GM19467 (cell line): ENCODE results near the gene UQCC5.
"Not testable (repeated sequence)": the region's sequence is repeated elsewhere in the genome, so short reads cannot be mapped to it uniquely, and the experiment has no call there.

Experiments used
- ATAC-seq: cut with Tn5 transposase; IDR thresholded peaks from one replicate; pipeline ENCODE4 v1.9.1; 2021; ENCODE audit warnings: mild to moderate bottlenecking, moderate library complexity; ENCODE audit not compliant: unreplicated experiment

UQCC5 gene

DNA sequence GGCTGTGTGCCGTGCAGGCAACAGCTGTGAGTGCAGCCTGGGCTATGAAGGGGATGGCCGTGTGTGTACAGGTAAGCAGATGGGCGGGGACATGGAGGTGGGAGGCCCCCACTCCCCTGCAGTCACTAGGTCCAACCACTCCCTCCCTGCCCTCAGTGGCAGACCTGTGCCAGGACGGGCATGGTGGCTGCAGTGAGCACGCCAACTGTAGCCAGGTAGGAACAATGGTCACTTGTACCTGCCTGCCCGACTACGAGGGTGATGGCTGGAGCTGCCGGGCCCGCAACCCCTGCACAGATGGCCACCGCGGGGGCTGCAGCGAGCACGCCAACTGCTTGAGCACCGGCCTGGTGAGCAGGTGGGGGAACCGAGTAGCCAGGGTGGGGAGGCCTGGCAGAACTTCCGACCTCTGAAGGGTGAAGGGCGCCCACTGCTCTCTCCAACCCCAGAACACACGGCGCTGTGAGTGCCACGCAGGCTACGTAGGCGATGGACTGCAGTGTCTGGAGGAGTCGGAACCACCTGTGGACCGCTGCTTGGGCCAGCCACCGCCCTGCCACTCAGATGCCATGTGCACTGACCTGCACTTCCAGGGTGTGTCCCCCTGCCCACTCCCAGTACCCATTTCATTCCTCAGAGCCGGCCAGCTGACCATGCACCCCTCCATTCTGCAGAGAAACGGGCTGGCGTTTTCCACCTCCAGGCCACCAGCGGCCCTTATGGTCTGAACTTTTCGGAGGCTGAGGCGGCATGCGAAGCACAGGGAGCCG, 14.3 kb upstream of the UQCC5 start:
- no peak for ATAC-seq

- ATAC-seq, result no peak
These were observed 13.7 kb upstream of the UQCC5 start for GRCh38 chr3:52522651-52523251.

DNA sequence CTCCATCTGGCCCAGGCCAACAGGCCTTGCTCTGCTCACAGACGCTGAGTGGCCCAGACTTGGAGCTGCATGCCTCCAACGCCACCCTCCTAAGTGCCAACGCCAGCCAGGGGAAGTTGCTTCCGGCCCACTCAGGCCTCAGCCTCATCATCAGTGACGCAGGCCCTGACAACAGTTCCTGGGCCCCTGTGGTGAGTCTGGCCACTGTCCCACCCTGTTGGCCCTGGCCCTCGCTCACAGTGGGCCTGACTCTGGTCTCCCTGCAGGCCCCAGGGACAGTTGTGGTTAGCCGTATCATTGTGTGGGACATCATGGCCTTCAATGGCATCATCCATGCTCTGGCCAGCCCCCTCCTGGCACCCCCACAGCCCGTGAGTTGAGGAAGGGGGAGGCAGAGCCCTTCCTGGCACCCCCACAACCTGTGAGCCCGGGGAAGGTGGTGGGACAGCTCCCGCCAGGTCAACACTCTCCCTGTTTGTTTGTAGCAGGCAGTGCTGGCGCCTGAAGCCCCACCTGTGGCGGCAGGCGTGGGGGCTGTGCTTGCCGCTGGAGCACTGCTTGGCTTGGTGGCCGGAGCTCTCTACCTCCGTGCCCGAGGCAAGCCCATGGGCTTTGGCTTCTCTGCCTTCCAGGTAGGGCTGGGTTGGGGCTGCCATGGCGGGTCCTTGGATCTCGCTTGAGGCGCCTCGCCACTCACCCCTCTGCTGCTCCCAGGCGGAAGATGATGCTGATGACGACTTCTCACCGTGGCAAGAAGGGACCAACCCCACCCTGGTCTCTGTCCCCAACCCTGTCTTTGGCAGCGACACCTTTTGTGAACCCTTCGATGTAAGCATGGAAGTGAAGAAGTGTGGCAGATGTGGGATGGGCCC, 12.8 kb upstream of the UQCC5 start:
- no peak for ATAC-seq

GRCh38 chr3:52524258-52524751, 12.1 kb upstream of the UQCC5 start:
- no peak for ATAC-seq

DNA sequence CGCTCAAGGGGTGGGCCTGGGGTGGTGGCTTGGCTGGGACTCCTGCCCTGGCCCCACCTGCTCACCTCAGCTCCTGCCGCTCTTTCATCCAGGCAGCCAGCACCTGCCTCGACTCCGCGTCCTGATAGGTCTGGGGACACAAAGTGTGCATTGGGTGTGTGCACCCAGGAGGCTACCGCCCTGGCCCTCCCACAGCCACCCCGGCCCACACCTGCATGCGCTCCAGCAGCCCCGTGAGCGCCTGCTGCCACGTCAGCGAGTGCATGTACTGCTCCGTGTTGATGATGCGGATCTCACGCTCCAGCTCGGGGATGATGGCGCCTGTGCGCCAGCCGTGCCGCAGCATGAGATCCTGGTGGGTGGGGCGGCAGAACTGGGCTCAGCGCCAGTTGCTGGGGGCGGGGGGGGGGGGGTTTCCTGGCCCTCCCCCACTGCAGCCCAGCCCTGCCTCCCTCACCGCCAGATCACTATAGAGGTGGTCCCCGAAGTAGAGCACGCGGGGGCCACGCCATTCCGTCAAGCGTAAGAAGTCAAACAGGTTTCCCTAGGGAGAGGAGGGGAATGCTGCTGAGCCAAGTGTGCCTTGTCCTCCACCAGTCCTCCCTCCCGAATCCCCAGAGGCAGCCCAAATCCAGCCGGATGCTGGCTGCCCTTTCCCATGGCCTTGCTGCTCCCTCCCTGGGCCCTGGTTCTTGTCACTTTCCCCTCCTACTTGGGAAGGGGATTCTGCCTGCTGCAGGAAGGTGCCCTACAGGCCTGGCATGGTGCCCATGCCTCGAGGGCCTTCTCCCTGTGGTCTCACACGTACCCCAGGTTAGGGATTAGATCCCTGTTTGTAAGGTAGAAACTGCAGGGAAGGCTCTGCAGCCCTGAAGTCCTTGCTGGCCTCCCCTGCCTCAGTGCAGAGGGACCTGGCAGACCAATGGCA, 11.4 kb upstream of the UQCC5 start:
- ATAC-seq, result no peak

DNA sequence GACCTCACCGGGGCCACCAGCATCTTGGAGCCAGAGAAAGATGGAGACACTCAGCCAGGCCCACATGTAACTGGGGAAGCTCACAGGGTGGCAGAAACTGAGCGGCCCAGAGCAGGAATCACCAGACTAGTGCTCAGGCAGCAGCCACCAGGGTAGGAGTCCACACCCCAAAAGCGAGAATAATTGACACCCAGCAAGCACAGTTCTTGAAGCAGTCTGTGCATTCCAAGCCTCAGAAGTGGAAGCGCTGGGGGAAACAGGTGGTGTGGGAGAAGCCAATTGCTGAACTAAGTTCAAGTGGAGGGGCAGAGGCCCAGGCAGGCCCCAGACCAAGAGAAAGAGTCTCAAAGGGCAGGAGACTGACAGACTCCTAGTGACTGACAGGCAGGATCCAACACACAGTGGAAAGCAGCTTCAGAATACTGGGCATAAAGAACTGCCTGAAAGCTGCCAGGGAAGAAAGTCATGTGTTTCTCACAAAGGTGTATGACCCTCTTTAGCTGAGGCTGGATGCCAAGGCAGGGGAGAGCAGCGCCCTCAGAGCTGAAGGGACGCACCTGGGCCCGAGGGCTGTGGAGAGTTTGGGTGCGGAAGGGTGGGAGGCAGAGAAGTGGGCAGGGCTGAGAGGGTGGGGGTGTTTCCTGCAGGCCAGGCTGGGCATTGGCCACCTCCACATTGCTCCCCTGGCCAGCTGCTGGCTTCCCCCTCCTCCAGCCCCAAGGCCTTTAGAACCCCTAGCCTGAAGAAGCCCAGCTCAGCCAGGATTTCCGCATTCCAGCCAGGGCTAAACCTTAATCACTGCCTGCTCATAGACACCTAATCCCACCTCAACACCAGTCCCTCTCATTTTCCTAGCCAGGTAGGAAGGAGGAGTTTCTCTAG, 10.5 kb upstream of the UQCC5 start:
- no peak for ATAC-seq

- not testable (repeated sequence) for ATAC-seq
These were observed 9.8 kb upstream of the UQCC5 start for GRCh38 chr3:52526671-52527038.

DNA sequence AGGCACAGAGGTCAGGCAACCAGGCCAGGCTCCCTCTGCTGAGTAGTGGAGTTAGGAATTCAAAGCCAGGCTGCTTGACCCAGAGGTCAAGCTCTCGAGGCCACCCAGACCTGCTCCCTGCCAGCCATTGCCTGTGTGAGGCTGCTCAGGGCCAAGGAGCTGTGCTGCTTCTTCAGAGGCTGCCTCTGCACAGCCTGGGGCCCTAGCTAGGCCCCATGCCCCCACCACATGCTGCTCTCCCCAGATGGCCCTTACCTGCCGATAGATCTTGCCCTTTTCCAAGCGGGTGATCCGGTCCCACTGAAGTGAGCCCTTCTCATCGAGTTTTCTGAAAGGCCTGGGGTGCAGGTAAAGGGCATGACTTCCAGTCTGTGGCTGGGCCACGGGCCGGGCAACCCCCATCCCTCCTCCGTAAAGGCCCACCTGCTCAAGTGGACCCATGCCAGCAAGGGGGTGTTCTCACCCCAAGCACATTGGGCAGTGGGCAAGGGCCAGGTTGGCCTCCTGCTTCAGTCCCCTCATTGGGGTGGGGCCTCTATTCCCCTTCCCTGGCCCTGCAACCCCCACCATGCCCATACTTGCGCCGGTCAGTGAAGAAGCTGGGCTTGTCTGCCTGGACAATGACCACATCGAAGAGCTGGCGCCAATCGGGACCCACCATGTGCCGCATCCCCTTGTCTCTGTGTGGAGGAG, 9.2 kb upstream of the UQCC5 start:
- ATAC-seq, result no peak

GRCh38 chr3:52527732-52528585, 8.4 kb upstream of the UQCC5 start:
- ATAC-seq, result no peak

- ATAC-seq, result no peak
These were observed 7.6 kb upstream of the UQCC5 start for GRCh38 chr3:52528586-52529375.

DNA sequence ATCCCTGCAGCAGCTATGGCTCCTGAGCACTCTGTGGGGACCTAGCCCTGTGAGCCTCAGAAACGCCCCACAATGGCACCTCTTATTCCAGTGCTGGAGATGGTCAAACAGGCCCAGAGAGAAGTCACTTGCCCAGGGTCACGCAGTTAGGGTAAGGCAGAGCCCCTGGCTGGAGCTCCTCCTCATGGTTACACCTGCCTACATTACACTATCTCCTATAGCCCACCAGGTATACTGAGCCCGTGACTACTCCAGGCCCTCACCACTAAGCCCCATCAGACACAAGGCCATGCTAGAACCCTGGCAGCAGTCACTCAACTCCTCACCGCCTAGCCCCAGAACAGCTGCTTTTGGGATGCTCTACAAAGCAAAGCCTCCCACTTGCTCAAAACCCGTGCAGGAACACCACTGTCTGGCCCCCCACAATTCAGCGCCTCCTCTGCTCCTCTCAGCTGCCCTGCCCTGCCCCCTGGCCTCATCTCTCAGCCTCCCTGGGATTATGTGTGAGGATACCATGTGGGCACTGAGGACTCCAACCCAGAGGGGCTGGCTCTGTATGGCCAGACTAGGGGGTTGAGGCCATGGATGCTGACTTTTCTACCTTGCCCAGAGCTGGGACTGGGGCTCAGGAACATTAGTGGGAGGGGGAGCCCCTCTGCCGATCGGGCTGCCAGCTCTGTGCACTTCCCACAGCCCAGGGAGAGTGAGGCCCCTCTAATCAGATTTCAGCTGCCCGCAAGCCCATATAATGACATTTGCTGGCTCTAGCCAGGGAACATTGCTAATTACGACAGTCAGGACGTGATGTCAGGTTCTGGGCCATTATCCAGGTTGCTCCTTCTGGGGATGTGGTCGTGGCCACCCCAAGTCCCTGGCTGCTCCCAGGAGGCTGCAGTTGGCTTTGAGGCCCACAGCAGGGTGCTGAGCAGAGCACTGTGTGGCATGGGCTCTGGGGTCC, 6.8 kb upstream of the UQCC5 start:
- no peak for ATAC-seq

DNA sequence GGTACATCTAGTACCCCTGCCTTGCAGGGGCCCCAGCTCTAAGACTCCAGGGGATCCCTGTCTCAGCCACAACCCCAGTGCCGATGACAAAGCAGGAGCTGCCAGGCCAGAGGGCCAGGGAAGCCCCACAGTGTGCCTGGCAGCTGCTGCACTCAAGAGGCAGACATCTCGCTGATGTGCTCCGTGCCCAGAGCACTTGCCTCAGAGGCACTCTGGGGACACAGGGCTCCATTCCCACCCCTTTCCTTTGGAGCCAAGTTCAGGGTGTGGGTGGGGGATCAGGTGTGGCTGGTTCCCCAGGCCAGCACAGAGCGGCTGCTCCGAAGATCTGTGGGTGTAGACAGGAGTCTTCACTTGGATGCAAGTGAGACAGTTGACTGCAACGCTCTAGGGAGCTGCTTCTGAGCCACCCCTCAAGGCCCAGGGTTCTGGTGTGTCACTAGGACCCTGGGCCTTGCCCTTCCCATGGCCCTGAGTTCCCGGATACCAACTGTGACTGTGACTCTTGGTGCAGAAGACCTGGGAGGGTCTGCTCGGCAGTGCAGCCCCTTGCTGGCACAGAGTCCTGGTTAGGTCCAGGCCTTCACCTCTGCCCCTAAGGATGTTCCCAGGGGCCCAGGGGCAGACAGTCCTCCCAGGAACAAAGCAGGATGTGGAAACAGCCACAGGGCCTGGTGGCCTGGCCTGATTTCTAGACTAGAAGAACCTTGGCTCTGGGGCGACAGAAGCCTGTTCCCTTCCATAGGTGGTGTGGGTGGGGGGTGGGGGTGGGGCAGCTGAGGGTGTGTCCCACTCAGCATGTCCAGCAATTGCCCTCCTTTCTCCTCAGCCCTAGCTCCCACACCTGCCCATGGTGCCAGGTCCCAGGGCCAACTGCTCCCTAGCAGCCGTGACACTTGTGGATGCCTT, 5.2 kb upstream of the UQCC5 start:
- ATAC-seq, result no peak

- no peak for ATAC-seq
These were observed 4.4 kb upstream of the UQCC5 start for GRCh38 chr3:52531860-52532516.

DNA sequence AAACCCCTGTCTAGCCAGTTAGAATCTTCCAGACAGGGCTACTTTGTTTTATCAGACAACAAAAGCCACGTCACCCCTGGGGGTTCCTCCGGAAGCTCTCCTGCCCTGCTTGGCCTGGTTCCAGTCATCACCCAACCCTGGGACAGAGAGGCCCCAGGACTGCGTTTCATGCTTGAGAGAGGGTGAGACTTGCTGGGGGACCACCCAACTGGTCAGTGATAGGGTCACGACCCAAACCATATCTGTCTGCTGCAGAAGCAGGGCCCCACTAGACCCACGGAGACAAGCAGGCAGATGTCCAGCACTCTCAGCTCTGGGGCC, 3.9 kb upstream of the UQCC5 start:
- no peak for ATAC-seq
